ENCODE results near the gene TEX13D.
"Not testable (repeated sequence)": the region's sequence is repeated elsewhere in the genome, so short reads cannot be mapped to it uniquely, and the experiment has no call there.

The TEX13D gene

DNA sequence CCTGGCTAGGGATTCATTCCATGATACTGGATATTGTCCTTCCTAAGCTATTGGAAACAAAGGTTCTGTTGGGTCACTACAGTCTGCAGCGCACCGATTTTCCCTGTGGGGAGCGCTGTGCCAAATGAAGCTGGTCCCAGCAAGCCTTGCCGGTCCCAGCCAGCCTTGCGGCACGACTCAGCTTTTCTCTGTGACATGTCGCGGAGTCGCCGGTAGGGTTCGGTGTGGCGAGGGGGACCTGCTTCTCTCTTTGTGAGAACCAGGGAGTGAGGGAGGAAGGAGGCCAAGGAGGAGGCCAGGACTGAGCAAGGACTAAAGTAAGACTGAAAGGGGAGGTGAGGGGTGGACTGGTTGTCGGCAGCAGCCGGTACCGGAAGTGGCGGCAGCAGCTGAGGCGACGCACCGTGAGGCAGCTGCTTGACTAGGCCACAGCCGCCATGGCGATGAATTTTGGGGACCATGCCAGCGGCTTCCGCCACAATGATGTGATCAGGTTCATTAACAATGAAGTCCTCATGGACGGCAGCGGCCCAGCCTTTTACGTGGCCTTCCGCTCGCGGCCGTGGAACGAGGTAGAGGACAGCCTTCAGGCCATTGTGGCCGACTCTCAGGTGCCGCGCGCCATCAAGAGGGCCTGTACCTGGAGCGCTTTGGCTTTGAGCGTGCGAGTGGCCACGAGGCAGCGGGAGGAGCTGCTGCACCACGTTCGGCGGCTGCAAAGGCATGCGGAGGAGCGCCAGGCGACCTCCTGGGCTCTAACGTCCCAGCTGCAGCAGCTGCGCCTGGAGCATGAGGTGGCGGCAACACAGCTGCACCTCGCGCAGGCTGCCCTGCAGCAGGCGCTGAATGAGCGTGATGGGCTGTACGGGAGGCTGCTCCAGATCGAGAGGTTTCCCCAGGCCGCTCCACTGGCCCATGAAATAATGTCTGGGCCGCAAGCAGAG lies at the start of gene TEX13D:
TSS of gene TEX13D (plus strand) at position 180 of the 944 bp plus-strand sequence. CDS start at position 438, 258 bp downstream.
- in situ Hi-C loops (cut with HindIII; ENCODE audit: low sequenced_read_pairs), result no loop called here

DNA sequence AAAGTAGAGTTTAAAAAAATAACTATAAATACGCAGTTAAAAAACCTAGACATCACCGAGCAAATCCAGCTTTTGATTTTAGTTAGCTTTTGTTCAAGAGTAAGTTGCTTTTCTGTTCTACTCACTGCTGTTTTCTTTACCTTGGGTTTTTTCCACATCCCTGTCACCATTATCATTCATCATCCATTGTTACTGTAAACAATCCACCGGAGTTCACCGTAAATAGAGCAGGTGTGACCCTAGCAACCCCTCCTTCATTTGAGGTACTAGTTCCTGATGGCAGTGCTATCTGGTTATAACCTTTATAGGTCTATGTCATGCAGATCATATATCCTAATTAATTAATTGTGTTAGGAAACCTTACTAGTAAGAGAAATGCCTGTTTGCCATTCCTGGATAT lies 43.0 kb upstream of the TEX13D start:
- in situ Hi-C loops (cut with HindIII; ENCODE audit: low sequenced_read_pairs), result no loop called here

DNA sequence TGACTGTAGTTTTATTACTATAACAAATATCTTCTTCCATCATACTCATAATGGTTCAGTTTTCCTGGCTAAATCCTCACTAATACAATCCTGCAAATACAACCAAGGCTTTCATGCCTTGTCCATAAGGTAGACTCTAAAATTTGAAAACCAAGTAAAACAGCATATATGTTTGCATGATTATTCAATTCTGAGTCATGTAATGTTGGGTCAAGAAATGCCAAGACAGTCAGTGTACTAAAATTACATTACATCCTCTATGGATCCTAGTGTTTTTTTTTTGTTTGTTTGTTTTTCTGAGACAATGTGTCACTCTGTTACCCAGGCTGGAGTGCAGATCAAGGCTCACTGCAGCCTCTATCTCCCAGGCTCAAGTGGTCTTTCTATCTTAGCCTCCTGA lies 38.6 kb upstream of the TEX13D start:
- in situ Hi-C loops (cut with HindIII; ENCODE audit: low sequenced_read_pairs), result no loop called here

GRCh38 chrX:124299323-124299722 lies 33.1 kb upstream of the TEX13D start:
- in situ Hi-C loops (cut with HindIII; ENCODE audit: low sequenced_read_pairs), result not testable (repeated sequence)

- in situ Hi-C loops (cut with HindIII; ENCODE audit: low sequenced_read_pairs), result no loop called here
Measured at GRCh38 chrX:124300405-124300804, 32.1 kb upstream of the TEX13D start.

DNA sequence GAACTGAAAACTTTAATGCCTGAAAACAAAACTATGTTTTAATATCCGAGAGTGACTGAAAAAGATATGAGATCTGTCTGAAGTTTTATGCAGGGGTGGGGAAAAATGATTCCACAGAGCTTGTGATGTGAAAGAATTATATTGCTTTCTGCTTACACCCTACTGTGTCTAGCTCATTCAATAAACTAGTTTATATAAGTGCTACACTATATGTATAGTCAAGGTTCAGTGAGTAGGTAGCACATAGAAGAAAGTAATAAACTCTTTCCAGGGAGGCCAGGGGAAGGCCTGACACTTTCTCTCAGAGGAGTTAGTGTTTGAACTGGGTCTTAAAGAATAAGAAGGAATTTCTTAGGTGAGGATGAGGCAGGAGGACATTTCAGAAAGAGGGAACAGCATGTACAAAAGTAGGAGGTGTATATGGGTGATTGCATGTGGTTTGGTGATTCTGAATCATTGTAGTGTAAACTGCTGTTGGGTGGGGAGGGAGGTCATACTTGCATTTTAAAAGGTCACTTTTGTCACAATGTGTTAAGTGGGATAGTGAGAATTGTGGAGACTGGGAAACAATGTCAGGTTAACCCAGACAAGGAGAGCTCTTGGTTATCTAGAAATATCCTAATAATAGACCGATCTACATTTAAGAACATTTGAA lies 25.1 kb upstream of the TEX13D start:
- in situ Hi-C loops (cut with HindIII; ENCODE audit: low sequenced_read_pairs), result no loop called here

DNA sequence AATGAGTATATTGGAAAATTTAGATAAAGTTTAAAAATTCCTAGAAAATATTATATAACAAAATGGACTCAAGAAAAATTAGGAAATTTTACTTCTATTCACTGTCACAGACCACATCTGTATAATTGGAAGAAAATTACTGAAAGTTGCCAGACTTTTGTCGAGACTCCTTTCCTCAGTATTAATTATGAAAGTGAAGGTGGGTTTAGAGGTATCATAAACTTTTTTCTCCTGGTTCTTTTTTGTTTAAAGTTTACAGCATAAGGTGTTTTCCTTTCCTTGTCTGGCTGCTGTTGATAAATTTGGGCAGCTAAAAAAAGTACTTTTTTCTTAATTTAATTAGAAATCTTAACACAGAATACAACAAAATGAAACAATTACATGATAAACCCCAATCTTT lies 6.7 kb upstream of the TEX13D start:
- in situ Hi-C loops (cut with HindIII; ENCODE audit: low sequenced_read_pairs), result no loop called here

- in situ Hi-C loops (cut with HindIII; ENCODE audit: low sequenced_read_pairs), result no loop called here
Measured at GRCh38 chrX:124328765-124329164, 3.7 kb upstream of the TEX13D start.

DNA sequence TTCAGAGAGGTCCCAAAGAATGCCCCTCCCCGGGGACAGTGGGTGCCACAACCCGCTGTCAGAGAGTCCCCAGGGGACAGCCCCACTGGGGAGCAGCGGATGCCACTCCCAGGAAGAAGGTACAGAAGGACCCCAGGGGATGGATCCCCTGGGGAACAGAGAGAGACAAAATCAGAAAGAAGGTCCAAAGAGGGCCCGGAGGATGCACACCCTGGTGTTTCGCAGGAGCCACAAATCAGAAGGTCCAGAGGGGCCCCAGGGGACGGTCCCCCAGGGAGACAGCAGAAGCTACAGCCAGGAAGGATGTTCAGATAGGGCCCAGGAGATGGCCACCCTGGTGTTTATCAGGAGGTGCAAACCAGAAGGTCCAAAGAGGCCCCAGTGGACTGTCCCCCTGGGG lies 1.4 kb downstream of the TEX13D start:
- in situ Hi-C loops (cut with HindIII; ENCODE audit: low sequenced_read_pairs), result no loop called here

DNA sequence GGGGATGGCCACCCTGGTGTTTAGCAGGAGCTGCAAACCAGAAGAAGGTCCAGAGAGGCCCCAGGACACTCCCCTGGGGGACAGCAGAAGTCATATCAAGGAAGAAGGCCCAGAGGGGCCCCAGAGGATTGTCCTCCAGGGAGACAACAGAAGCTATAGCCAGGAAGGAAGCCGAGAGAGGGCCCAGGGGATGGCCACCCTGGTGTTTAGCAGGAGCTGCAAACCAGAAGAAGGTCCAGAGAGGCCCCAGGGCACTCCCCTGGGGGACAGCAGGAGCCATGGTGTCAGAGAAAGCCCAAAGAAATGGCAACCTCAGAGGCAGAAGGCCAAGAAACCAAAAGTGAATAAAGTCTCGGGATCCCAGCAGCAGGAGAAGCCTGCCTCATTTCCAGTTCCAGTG lies 2.1 kb downstream of the TEX13D start:
- in situ Hi-C loops (cut with HindIII; ENCODE audit: low sequenced_read_pairs), result not testable (repeated sequence)

DNA sequence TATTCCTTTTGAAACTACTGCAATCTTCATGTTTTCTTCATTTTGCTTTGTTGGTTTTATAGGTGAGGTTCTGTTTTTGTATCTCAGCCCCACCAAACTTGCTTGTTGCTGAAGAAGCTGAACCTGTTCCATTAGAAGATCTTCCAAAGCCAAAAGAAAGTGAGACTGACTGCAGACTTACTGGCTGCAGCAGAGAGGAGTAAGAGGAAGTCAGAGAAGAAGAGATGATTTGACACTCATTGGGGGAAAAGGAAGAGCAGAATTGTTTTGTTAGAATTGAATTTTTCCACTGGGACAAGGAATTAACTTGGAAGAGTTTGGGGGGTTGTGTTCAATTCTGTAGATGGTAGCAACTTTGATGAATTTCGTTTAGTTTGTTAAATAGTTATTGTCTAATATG lies 3.1 kb downstream of the TEX13D start:
- in situ Hi-C loops (cut with HindIII; ENCODE audit: low sequenced_read_pairs), result no loop called here

- in situ Hi-C loops (cut with HindIII; ENCODE audit: low sequenced_read_pairs), result no loop called here
Measured at GRCh38 chrX:124337916-124338315, 5.5 kb downstream of the TEX13D start.

- in situ Hi-C loops (cut with HindIII; ENCODE audit: low sequenced_read_pairs), result no loop called here
Measured at GRCh38 chrX:124338733-124339514, 6.5 kb downstream of the TEX13D start.

DNA sequence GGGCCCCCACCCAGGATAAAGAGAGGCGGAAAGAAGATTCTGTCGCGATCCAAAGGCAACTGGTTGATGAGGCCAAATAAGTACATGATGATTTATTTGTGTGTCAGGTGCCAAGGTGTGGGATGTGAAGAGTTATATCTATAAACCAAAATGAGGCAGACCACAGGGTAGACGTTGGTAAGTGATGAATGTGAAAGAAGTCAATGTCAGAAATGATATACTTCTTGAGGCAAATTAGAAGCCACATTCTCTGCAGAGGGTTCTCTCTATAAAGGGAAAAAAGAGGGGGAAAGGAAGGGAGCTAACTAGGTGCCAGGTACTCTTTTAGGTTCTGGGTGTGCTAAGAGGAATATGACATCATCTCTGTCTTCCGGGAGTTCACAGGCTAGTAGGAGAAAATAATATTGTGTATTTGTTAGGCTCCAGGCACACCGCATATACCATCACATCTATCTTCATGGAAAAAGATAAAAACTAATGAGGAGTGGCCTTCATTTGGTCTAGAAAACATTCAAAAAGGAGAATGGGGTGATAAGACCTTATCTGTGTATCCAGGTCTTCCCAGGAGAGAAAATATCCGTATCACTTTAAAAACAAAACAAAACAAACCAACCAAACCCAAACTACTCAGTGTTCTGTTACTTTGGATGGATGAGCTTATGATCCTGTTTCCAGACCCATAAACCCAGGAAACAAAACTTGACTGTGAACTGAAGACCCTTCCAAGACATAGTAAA lies 9.1 kb downstream of the TEX13D start:
- in situ Hi-C loops (cut with HindIII; ENCODE audit: low sequenced_read_pairs), result no loop called here

GRCh38 chrX:124342174-124342867 lies 9.9 kb downstream of the TEX13D start:
- in situ Hi-C loops (cut with HindIII; ENCODE audit: low sequenced_read_pairs), result no loop called here

- in situ Hi-C loops (cut with HindIII; ENCODE audit: low sequenced_read_pairs), result no loop called here
Measured at GRCh38 chrX:124343016-124343415, 10.6 kb downstream of the TEX13D start.

DNA sequence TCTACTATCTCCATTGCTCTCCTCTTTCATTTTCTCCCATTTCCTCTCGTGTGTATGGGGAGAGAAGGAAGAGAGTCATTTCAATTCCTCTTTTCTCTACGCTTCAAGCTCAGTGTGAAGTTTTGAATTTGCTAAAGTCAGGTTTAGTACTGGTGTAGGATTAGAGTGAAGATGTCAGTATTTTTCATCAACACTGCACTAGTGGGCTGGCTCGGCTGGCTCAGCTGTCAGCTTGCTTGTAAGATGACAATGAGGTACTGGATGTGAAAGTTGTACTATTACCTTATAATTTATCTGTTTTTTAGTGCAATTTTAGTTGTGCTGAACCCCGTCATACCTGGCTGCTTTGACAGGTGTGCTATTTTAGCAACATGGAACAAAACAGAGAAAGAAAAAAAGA lies 11.8 kb downstream of the TEX13D start:
- in situ Hi-C loops (cut with HindIII; ENCODE audit: low sequenced_read_pairs), result no loop called here

- in situ Hi-C loops (cut with HindIII; ENCODE audit: low sequenced_read_pairs), result no loop called here
Measured at GRCh38 chrX:124346117-124346876, 13.8 kb downstream of the TEX13D start, which contains the start of gene SH2D1A. TSS of gene SH2D1A (plus strand) at chrX:124346563. CDS start at chrX:124346643, 80 bp downstream.

DNA sequence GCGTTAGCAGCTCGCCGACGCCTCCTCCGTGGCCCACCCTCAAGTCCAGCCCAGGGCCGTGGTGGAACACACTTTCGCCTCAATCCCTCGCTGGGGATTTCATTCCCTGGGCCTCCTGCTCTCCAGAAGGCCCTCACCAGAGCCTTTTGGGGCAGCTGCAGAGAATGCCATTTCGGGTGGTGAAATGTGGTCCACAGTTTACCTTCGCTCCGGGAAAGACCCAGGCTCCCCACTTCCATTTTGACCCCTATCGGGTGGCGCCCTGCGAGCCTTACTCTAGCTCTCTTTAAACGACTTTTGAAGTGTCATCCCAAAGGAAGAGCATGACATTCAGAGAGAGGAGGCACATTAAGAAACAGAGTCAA lies 14.4 kb downstream of the TEX13D start:
- in situ Hi-C loops (cut with HindIII; ENCODE audit: low sequenced_read_pairs), result no loop called here

All from endothelial cell of hepatic sinusoid (primary cell).